ENCODE data around the gene USP40.
A peak's percentile ranks its signal among the peaks of the same experiment; 100 is the strongest.
"Not testable (repeated sequence)": the region's sequence is repeated elsewhere in the genome, so short reads cannot be mapped to it uniquely, and the experiment has no call there.

The USP40 gene, protein sequence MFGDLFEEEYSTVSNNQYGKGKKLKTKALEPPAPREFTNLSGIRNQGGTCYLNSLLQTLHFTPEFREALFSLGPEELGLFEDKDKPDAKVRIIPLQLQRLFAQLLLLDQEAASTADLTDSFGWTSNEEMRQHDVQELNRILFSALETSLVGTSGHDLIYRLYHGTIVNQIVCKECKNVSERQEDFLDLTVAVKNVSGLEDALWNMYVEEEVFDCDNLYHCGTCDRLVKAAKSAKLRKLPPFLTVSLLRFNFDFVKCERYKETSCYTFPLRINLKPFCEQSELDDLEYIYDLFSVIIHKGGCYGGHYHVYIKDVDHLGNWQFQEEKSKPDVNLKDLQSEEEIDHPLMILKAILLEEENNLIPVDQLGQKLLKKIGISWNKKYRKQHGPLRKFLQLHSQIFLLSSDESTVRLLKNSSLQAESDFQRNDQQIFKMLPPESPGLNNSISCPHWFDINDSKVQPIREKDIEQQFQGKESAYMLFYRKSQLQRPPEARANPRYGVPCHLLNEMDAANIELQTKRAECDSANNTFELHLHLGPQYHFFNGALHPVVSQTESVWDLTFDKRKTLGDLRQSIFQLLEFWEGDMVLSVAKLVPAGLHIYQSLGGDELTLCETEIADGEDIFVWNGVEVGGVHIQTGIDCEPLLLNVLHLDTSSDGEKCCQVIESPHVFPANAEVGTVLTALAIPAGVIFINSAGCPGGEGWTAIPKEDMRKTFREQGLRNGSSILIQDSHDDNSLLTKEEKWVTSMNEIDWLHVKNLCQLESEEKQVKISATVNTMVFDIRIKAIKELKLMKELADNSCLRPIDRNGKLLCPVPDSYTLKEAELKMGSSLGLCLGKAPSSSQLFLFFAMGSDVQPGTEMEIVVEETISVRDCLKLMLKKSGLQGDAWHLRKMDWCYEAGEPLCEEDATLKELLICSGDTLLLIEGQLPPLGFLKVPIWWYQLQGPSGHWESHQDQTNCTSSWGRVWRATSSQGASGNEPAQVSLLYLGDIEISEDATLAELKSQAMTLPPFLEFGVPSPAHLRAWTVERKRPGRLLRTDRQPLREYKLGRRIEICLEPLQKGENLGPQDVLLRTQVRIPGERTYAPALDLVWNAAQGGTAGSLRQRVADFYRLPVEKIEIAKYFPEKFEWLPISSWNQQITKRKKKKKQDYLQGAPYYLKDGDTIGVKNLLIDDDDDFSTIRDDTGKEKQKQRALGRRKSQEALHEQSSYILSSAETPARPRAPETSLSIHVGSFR

DNA sequence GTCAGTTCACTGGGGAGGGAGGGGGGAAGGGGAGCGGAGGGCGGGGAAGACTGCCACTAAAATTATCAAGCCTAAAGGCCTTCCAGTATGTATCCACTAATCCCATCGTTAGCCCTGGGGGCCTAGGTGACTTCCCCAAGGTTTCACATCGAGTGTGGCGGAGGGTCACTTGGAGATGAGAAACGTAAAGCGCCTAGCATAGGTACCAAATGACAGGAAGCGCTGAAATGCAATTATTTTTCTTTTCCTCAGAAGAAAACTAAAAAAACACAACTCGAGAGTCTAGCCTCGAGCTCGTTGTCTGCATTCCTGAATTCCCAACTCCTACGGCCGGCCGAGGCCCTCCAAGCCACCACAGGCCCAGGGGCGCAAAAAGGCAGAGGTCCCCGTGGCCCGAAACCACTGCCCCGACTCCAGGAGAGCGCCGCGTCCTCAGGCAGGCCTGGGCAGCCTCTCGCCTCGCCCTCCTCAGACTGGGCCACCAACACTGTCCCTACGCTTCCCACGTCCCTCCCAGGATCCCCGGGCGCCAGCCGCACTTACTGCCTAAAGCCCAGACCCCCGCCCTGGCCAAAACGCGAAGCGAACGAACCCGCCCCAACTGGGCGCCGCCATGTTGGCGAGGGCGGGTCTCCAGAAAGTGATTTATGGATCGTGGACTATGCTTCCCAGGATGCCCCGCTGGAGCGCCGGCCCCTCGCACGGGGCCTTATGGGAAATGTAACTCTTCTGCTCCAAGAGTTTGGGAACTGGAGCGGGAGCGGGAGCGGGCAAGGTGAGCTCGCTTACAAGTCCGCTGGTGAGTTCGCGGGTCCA, at the start of gene USP40:
TSS of gene USP40 (minus strand) at position 642 of the 816 bp plus-strand sequence. CDS start 1,228 bp downstream, outside the sequence.
- peak; percentile 55 for DNase-seq (ENCODE audit: low spot score)

DNA sequence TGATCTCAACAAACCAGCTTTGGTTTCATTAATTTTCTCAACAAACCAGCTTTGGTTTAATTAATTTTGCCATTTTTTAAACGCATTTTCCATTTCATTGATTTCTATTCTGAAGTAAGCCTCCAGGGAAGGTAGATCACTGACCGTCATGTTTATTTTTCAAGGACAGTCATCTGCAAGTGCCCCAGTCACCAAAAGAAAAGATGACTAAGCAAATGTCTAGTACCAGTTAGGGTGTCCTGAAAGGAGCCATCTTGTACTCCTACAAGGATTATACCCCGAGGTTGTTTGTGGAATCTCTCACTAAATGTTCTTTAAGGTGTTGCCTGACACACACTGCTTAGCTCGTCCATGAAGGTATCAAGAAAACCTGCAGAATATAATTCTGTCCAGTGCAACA, 44.7 kb upstream of the USP40 start:
- DNase-seq (ENCODE audit: low spot score), result no peak

DNA sequence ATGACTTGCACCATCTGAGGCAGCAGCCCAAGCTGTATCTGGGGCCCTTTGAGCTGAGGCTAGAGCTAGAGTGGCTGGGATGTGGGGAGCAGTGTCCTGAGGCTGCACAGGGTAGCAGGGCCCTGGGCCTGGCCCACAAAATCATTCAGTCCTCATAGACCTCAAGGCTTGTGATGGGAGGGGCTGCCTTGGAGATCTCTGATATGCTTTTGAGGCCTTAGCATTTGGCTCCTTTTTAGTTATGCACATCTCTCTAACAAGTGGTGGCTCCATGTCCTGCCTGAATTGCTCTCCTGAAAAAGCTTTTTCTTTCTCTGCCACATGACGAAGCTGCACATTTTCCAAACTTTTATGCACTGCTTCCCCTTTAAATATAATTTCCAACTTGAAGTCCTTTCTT, 39.1 kb upstream of the USP40 start:
- no peak for DNase-seq (ENCODE audit: low spot score)

DNA sequence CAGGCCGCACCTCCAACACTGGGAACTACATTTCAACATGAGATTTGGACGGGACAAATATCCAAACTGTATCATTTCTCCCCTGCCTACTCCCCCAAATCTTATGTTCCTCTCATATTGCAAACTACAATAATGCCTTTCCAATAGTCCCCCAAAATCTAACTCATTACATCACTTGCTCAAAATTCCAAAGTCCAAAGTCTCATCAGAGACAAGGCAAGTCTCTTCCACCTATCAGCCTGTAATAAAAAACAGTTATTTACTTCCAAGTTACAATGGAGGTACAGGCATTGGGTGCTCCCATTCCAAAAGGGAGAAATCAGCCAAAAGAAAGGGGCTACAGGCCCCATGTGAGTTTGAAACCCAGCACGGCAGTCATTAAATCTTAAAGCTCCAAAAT, 38.2 kb upstream of the USP40 start:
- no peak for DNase-seq (ENCODE audit: low spot score)

DNA sequence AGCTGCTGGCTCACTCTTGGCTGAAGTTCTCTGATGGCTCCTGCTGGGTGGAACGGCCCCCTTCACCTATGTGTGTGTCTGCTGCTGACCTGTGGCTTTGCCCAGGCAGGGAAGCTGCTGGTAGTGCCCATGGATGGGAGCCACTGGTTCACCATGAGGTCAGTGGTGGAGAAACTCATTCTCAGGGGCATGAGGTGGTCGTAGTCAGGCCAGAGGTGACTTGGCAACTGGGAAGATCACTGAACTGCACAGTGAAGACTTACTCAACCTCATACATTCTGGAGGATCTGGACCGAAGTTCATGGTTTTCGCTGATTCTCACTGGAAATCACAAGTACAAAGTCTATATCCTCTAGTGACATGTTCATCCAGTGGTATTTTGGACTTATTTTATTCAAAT, 36.9 kb upstream of the USP40 start:
- DNase-seq (ENCODE audit: low spot score), result no peak

DNA sequence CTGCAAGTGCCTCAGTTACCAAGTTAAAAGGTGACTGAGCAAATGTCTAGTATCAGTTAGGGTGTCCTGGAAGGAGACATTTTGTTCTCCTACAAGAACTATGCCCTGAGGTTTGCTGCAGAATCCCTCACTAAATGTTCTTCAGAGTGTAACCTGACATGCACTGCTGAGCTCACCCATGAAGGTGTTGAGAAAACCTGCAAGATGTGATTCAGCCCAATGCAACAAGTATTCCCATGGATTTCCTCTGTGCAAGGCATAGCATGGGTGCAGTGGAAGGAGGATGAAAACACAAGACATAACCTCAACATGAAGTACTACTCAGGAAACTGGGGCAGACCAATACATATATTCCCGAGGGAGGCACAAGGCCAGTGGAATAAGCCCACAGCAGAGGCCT, 35.5 kb upstream of the USP40 start:
- DNase-seq (ENCODE audit: low spot score), result no peak

DNA sequence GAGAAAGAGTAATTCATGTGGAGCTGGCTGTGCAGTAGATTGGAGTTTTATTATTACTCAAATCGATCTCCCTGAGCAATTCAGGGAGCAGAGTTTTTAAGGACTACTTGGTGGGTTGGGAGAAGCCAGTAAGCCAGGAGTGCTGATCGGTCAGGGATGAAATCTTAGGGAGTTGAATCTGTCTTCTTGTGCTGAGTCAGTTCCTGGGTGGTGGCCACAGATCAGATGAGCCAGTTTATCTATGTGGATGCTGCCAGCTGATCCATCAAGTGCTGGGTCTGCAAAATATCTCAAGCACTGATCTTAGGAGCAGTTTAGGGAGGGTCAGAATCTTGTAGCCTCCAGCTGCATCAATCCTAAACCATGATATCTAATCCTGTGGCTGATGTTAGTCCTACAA, 33.8 kb upstream of the USP40 start:
- DNase-seq (ENCODE audit: low spot score), result no peak

DNA sequence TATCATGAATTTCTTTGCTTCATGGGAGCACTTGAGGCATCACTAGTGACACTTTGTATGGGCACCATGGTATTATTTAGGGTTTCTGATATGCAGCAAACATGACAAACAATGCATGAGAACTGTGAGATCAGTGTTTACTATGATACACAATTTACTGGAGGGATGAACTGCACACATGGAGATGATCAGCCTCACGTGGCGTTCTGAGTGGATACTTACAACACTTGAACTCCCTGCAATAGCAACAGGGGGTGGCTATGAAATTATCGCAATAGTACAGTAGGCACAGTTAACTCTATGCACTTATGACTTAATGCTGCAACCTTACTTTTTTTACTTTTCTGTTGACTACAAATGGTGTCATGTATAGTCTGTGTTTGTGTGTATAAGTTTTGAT, 32.4 kb upstream of the USP40 start:
- no peak for DNase-seq (ENCODE audit: low spot score)

DNA sequence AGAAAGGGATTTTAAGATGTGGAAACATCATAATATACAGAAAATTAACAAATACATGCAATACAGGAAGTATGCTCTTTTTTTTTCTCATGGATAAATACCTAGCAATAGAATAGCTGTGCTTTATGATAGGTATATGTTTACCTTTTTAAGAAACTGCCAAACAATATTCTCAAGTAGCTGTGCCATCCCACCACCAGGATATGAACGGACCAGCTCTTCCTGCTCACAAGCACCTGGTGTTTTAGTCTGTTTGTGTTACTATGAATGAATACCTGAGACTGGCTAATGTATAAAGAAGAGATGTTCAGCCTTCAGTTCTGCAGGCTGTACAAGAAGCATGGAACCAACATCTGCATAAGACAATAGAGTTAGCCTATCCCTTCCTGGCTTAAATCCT, 30.9 kb upstream of the USP40 start:
- DNase-seq (ENCODE audit: low spot score), result no peak

DNA sequence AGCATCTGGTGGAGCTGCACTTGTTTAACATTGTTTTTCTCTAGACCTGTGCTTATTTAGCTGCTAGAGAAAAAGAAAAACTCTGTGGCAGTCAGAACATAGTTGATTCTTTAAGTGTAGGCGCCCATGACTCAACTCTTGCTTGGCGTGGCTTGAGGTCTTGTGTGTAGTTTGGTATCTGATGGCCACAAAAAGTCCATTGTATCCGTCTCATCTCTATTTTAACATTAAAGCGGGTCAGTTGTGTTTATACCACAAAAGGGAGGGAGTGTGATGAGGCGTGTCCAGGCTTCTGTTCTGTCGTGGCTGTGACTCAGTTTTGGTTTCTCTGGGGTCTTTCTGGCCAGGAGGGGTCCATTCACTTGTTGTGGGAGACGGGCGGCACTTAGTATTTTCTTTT, 26.6 kb upstream of the USP40 start:
- DNase-seq (ENCODE audit: low spot score), result no peak

DNA sequence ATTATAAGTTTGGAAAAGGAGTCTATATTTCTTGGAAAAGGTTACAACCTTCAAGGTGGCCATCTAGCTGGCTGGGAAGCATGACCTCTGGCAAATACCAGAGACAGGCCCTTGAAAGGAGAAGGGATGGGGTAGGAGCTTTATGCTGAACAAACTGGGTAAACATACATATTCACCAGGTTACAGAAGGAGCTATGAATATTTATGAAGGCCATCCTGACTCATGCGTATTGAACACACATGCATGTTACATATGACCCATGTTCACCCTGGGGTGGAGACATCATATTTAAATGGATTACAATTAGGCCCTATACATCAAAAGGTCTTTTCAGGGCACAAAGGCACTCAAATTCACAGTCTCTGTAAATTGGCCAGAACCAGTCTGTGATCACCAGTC, 26.1 kb upstream of the USP40 start:
- not testable (repeated sequence) for DNase-seq (ENCODE audit: low spot score)

DNA sequence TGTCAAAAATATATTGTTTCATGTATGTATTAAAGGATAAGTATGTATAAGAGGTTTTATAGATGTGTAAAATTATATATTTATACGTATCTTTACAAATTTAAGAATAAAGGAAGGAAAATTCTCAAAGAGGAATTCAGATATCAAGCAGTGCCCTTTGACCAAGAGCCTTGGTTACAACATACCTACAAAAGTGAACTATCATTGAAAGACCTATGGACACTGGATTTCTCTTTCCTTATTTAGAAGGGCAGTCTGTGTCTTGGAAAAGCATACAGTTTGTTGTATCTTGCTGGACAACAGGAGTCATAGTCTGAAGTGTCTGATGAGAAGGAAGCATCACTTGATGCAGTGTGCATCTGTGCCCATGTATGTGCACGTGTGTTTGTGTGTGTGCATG, 21.8 kb upstream of the USP40 start:
- DNase-seq (ENCODE audit: low spot score), result no peak

DNA sequence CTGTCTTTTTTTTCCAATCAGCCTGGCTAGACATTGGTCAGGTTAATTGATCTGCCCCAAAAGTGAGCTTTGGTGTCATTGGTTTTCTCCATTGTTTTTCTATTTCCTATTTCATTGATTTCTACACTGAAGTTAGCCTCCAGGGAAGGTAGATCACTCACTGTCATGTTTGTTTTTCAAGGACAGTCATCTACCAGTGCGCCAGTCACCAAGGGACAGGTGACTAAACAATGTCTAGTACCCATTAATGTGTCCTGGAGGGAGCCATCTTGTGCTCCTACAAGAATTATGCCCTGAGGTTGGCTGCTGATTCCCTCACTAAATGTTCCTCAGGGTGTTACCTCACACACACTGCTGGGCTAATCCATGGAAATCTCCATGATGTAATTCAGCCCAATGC, 17.6 kb upstream of the USP40 start:
- DNase-seq (ENCODE audit: low spot score), result no peak

DNA sequence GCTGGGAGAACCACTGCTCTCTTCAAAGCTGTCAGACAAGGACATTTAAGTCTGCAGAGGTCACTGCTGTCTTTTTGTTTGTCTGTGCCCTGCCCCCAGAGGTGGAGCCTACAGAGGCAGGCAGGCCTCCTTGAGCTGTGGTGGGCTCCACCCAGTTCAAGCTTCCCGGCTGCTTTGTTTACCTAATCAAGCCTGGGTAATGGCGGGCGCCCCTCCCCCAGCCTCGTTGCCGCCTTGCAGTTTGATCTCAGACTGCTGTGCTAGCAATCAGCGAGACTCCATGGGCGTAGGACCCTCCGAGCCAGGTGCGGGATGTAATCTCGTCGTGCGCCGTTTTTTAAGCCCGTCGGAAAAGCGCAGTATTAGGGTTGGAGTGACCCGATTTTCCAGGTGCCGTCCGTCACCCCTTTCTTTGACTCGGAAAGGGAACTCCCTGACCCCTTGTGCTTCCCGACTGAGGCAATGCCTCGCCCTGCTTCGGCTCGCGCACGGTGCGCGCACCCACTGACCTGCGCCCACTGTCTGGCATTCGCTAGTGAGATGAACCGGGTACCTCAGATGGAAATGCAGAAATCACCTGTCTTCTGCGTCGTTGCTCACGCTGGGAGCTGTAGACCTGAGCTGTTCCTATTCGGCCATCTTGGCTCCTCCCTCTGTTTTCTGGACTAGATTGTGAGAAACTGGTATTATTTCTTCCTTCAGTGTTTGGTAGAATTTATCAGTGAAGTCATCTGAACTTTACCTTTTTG, 16.8 kb upstream of the USP40 start:
- not testable (repeated sequence) for DNase-seq (ENCODE audit: low spot score)

DNA sequence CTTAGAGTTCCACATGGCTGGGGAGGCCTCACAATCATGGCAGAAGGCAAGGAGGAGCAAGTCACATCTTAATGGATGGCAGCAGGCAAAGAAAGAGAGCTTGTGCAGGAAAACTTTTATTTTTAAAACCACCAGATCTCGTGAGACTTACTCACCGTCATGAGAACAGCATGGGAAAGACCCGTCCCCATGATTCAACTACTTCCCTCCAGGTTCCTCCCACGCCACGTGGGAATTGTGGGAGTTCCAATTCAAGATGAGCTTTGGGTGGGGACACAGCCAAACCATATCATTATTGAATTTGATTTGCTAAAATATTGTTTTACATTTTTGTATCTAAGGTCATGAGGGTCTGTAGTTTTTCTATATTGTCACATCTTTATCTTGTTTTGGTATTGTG, 10.8 kb upstream of the USP40 start:
- not testable (repeated sequence) for DNase-seq (ENCODE audit: low spot score)

DNA sequence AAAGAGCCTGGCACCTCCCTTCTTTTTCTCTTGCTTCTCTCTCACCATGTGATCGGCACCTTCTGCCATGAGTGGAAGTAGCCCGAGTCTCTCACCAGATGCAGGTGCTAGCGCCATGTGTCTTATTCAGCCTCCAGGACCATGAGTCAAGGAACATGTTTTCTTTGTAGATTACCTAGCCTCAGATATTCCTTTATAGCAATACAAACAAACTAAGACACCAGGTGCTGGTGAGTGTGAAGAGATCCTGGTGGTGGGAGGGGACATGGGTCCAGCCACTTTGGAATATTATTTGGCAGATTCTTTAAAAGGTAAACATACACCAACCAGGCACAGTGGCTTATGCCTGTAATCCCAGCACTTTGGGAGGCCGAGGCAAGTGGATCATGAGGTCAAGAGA, 5.9 kb upstream of the USP40 start:
- DNase-seq (ENCODE audit: low spot score), result no peak

DNA sequence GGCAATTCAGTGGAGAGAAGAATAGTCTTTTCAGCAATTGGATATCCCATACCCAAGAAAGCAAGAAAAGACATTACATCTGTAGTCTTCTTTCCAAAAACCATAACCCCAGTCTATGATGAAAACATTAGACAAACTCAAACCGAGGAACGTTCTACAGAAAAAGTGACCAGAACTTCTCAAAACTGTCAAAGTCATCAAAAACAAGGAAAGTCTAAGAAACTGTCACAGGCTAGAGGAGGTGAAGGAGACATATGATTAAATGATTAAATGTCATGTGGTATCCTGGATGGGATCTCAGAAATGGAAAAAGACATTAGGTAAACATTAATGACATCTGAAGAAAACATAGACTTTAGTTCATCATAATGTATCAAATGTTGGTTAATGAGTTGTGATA, 4.9 kb upstream of the USP40 start:
- DNase-seq (ENCODE audit: low spot score), result no peak

DNA sequence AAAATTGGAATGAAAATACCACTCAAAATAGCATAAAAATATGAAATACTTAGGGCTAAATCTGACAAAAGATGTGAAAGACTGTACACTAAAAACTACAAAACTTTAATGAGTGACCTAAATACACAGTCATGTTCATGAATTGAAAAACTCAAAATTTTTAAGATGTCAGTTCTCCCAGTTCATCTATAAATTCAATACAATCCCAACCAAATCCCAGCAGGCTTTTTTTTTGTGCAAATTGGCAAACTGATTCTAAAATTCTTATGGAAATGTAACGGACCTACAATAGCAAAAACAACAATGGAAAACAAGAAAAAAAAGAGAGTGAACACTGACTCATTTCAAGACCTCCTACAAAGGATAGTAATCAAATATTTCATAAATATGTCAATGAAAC, 4.4 kb upstream of the USP40 start:
- no peak for DNase-seq (ENCODE audit: low spot score)

DNA sequence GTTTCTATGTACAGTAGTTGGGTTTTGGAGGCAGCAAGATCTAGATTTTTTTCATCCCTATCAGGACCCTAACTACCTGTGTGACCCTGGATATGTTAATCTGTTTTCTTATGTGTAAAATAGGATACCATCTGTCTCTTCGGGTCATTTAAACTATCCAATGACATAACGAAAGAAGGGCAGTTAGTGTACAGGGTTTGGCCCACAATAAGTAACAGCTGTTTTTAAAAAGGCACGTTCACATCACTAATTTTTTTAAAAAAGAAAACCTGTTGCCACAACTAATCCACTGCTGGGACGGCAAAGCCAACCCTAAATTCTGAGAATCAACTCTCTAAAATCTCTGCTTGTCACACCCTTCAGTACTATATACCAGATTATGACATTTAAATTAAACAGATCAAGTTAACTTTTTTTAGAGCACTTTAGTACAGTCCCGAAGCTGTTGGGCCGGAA, 869 bp downstream of the USP40 start:
- no peak for DNase-seq (ENCODE audit: low spot score)

DNA sequence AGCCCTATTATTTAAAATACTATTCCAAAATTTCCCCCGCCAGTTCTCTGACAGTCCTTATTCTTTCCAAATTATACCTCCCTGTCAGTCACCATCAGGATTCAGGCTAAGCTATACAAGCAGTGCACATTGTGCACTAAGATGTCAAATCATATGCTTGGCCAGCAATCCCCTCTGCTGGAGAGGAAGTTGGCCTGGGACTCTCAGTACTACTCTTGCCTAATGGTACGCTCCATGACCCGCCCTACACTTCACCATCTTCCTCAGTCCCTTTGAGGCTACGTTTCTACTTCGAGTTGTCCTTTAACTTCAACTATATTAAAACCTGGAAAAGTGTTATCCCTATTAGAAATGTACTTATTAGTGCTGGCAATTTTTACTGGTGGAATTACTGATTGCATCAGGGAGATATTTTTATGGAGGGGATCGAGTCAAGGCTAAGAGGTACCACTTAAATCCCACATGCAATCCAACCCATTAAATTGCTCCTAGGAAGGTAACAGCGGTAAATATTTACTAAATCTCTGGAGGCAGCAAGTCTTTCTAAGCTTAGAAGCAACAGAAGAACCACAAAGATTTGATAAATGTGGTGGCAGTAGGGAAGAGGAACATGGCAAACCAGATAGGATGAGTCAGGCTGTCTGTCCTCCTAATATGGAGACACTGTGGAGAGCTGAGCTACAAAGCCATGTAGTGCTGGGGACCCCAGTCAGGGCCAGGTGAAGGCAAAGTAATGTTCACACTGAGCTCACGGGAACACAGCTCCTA, 2.7 kb downstream of the USP40 start:
- DNase-seq (ENCODE audit: low spot score), result no peak

All from CD4-positive, alpha-beta T cell treated with Interleukin-6 at 100 ng/mL for 8 hours (primary cell).